ENCODE measurements around the gene DYNC1H1.

- TF ChIP-seq CTCF (tag by site-specific recombination; IDR thresholded peaks at IDR 0.05), result no peak
- no peak for TF ChIP-seq ZNF335 (tag by site-specific recombination; conservative IDR thresholded peaks at IDR 0.05)
- no peak for TF ChIP-seq PRDM4 (tag by site-specific recombination; IDR thresholded peaks at IDR 0.05)
- no peak for TF ChIP-seq HOXA7 (CRISPR knock-in tag; IDR thresholded peaks at IDR 0.05; ENCODE audit: borderline replicate concordance)
- TF ChIP-seq ZBTB1 (tag by site-specific recombination; IDR thresholded peaks at IDR 0.05), result no peak
- no peak for TF ChIP-seq ZNF302 (tag by site-specific recombination; IDR thresholded peaks at IDR 0.05; ENCODE audit: low read depth)
- no peak for TF ChIP-seq ZNF155 (tag by site-specific recombination; IDR thresholded peaks at IDR 0.05)
- no peak for TF ChIP-seq ZSCAN16 (tag by site-specific recombination; IDR thresholded peaks at IDR 0.05)
- no peak for TF ChIP-seq ZNF391 (tag by site-specific recombination; IDR thresholded peaks at IDR 0.05; ENCODE audit: borderline replicate concordance, low read depth)
- TF ChIP-seq ZNF10 (tag by site-specific recombination; IDR thresholded peaks at IDR 0.05), result no peak
- TF ChIP-seq KLF1 (tag by site-specific recombination; IDR thresholded peaks at IDR 0.05), result no peak
- TF ChIP-seq ZNF280D (tag by site-specific recombination; IDR thresholded peaks at IDR 0.05), result no peak
Measured at GRCh38 chr14:102008891-102009290, 44.5 kb downstream of the DYNC1H1 start.
